ENCODE results near the gene ALK. TPM values are rescaled to one million over a fixed set of nuclear protein-coding genes. Genes with fewer than 3 reads are reported as not detected.

Gene ALK
- total RNA-seq, 4 donors from 2014 or later = 0.19 TPM; not detected in 3

DNA sequence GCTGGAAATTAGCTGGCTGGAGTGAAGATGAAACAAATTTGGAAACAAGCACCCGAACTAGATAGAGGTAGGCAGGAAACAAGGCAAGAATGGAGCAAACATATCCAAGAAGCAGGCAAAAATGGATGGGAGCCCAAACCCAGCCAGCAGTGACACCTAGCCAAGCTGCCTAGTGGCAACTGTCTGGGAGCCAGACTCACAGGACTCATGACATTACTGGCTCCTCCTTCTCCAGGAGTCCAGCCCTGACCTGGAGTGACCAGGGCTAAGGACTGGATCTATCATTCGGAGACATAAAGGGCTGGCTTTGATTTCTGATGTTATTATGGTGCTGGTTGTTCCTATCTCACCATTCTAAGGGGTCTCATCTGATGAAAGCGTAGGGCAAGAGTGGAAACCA lies 21.3 kb upstream of the ALK start:
- no peak for DNase-seq
- H3K36me3 ChIP-seq = no peaks in the 10 kb centered on the region
- WGBS, 2 donors = 62 to 87% methylated on average over 3 of the region's 3 CpGs
- H3K9me3 ChIP-seq = no peaks in the 10 kb centered on the region
- TF ChIP-seq POLR2A (IDR thresholded peaks at IDR 0.05) = no peak
- no peak for TF ChIP-seq CTCF (IDR thresholded peaks at IDR 0.05)
- H3K27ac ChIP-seq = no peak overlapping the region
- H3K4me1 ChIP-seq = peaks cover 0 to 5% (median 0%) of the 10 kb centered on the region in 3 donors
- no peak overlapping the region for H3K4me3 ChIP-seq
- intact Hi-C loops (cut with DNase I) = no loop called here
- H3K27me3 ChIP-seq = no peaks in the 10 kb centered on the region

DNA sequence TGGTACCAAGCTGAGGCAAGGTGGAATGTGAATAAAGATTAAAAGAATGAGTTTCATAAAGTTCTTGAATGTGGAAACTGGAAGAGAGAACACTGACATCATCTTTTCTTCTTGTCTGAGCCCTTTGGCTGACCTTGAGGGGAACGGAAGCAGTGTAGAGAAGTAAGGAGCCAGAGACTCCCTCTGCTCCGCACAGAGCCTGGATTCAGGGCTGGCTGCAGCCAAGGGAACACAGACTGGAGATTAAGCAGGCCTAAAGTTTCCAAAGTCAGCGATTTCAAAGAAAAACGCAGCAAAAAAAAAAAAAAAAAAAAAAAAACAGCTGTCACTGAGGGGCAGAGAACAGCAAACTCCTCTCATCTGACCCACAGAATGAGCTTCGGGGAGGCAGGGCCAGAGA lies 19.3 kb upstream of the ALK start:
- Histone ChIP-seq H3K27ac (no peak overlapping the region), H3K9me3 (no peaks in the 10 kb centered on the region), H3K4me1 (peaks cover 0 to 5% (median 0%) of the 10 kb centered on the region in 3 donors), H3K4me3 (no peak overlapping the region), H3K27me3 (peaks cover 0 to 4% (median 0%) of the 10 kb centered on the region in 4 donors), H3K36me3 (no peaks in the 10 kb centered on the region)
- intact Hi-C loops (cut with DNase I) = no loop called here
- TF ChIP-seq CTCF (IDR thresholded peaks at IDR 0.05) (no peak), POLR2A (IDR thresholded peaks at IDR 0.05) (no peak)
- DNase-seq = no peak
- WGBS, 2 donors = 50 to 60% methylated on average over 4 to 5 of the region's 5 CpGs

- no peaks in the 10 kb centered on the region for H3K4me1 ChIP-seq
- peaks cover 0 to 11% (median 0%) of the 10 kb centered on the region in 4 donors for H3K27me3 ChIP-seq
- intact Hi-C loops (cut with DNase I) = no loop called here
- H3K27ac ChIP-seq = no peak overlapping the region
- H3K4me3 ChIP-seq = no peak overlapping the region
- 65 to 70% methylated on average over 5 to 8 of the region's 8 CpGs for WGBS, 2 donors
- no peaks in the 10 kb centered on the region for H3K9me3 ChIP-seq
- DNase-seq = no peak
- no peaks in the 10 kb centered on the region for H3K36me3 ChIP-seq
- TF ChIP-seq CTCF (IDR thresholded peaks at IDR 0.05) = no peak
Observed at GRCh38 chr2:29936020-29936419, 14.6 kb upstream of the ALK start.

GRCh38 chr2:29931818-29932217 lies 10.4 kb upstream of the ALK start:
- no peak for DNase-seq
- no peak for TF ChIP-seq CTCF (IDR thresholded peaks at IDR 0.05)
- intact Hi-C loops (cut with DNase I) = no loop called here

GRCh38 chr2:29923110-29923721 lies 1.8 kb upstream of the ALK start:
- Histone ChIP-seq H3K36me3 (no peaks in the 10 kb centered on the region), H3K4me3 (no peak overlapping the region), H3K27ac (no peak overlapping the region), H3K4me1 (peaks cover 20 to 33% (median 23%) of the 10 kb centered on the region in 3 donors), H3K9me3 (no peaks in the 10 kb centered on the region), H3K27me3 (peaks cover 0 to 53% (median 9%) of the 10 kb centered on the region in 4 donors)
- 25 to 29% methylated on average over 3 of the region's 3 CpGs for WGBS, 2 donors
- DNase-seq = no peak
- peak; percentile 81 to 92 (median 90) for TF ChIP-seq CTCF (IDR thresholded peaks at IDR 0.05)
- no peak for TF ChIP-seq POLR2A (IDR thresholded peaks at IDR 0.05)
- intact Hi-C loops (cut with DNase I) = loop anchor here (5.0 kb wide), 1 partner anchor 104 kb away; no protein-coding TSS in a partner anchor

More at GRCh38 chr2:29931818-29932217, 10.4 kb upstream of the ALK start:
- 0 to 35% methylated on average over 1 of the region's 1 CpG for WGBS, 2 donors
- Histone ChIP-seq H3K4me1 (no peaks in the 10 kb centered on the region), H3K36me3 (no peaks in the 10 kb centered on the region), H3K4me3 (no peak overlapping the region), H3K27ac (no peak overlapping the region), H3K27me3 (peaks cover 0 to 11% (median 0%) of the 10 kb centered on the region in 4 donors), H3K9me3 (no peaks in the 10 kb centered on the region)
